Caco-2 (cell line): ENCODE results near the gene TMPRSS6. TPM values are rescaled to one million over a fixed set of nuclear protein-coding genes. Genes with fewer than 3 reads are reported as not detected.

ENCODE experiments used
- BruUV-seq: library from RNA; stranded (reverse); fragments of 400-500 nt; replicated peaks from 2 replicates; lab custom pipeline; 2021; lab: Mats Ljungman, UMichigan
- CTCF ChIA-PET: fragments of 300-600 bp; sonication (Branson Sonifier 250); formaldehyde crosslinking; loops from one replicate; lab custom pipeline; 2022; ENCODE audit warnings: antibody characterized with exemption; lab: Charles Lee
- POLR2A ChIA-PET: fragments of 300-600 bp; sonication (Branson Sonifier 250); formaldehyde crosslinking; loops from one replicate; lab custom pipeline; 2022; ENCODE audit warnings: antibody characterized with exemption; lab: Charles Lee
- DNase-seq, 2 experiments: peaks; one replicate each; pipeline versions ENCODE4 v3.0.0 to v3.0.0-alpha.2; 2020 to 2022
- H3K27me3 ChIP-seq: replicated peaks from 2 replicates; pipeline ENCODE4 v1.6.0; 2011; ENCODE audit warnings: low read length; ENCODE audit not compliant: control insufficient read depth, insufficient read depth
- H3K36me3 ChIP-seq: 2 replicates; pipeline ENCODE4 v1.5.1; 2011; ENCODE audit warnings: low read length; ENCODE audit not compliant: control insufficient read depth, insufficient read depth
- H3K4me1 ChIP-seq: fragments of 250-450 bp; sonication (Bioruptor Pico); 2 replicates; pipeline ENCODE4 v1.5.1; 2020; ENCODE audit warnings: mild to moderate bottlenecking
- H3K4me3 ChIP-seq: 2 replicates; pipeline ENCODE4 v1.5.1; 2011; ENCODE audit warnings: low read depth, mild to moderate bottlenecking, control low read depth, low read length
- H3K9me3 ChIP-seq: fragments of 250-450 bp; sonication (Bioruptor Pico); 2 replicates; pipeline ENCODE4 v1.5.1; 2020; ENCODE audit warnings: mild to moderate bottlenecking, moderate library complexity
- H3K27ac Mint-ChIP-seq: one replicate; pipeline ENCODE4 v1.8.0; 2022; ENCODE audit warnings: mixed read lengths; ENCODE audit not compliant: unreplicated experiment
- H3K27me3 Mint-ChIP-seq: one replicate; pipeline ENCODE4 v1.8.0; 2022; ENCODE audit warnings: mixed read lengths; ENCODE audit not compliant: insufficient read depth, unreplicated experiment
- H3K36me3 Mint-ChIP-seq: one replicate; pipeline ENCODE4 v1.8.0; 2022; ENCODE audit warnings: mild to moderate bottlenecking, mixed read lengths; ENCODE audit not compliant: insufficient read depth, unreplicated experiment
- H3K4me1 Mint-ChIP-seq: one replicate; pipeline ENCODE4 v1.8.0; 2022; ENCODE audit warnings: low read depth, mixed read lengths; ENCODE audit not compliant: unreplicated experiment
- H3K4me3 Mint-ChIP-seq: one replicate; pipeline ENCODE4 v1.8.0; 2022; ENCODE audit warnings: mild to moderate bottlenecking, moderate library complexity, mixed read lengths; ENCODE audit not compliant: unreplicated experiment
- H3K9me3 Mint-ChIP-seq: one replicate; pipeline ENCODE4 v1.8.0; 2022; ENCODE audit warnings: mixed read lengths; ENCODE audit not compliant: unreplicated experiment
- intact Hi-C: fragments of 100-400 bp; cut with micrococcal nuclease; formaldehyde crosslinking; loops from one replicate; pipeline ENCODE4 v1.10.0; 2022; ENCODE audit not compliant: unreplicated experiment
- total RNA-seq: library from RNA; stranded (reverse); gene quantifications from 2 replicates; pipeline ENCODE4 v1.2.3, GENCODE V29; 2022
- TF ChIP-seq, protein P1 (sequence below), 2 experiments: fragments of 200-600 bp in 1 of 2; IDR thresholded peaks; 1 replicate in 1 of 2; 2 replicates in 1 of 2; pipeline versions ENCODE4 v1.5.1 to v1.8.0; 2011 to 2022; ENCODE audit warnings: antibody characterized with exemption in 1 of 2, control low read depth in 1 of 2, inconsistent platforms in 1 of 2, low read depth in 1 of 2, low read length in 1 of 2, mild to moderate bottlenecking in 1 of 2, moderate library complexity in 1 of 2; ENCODE audit not compliant: insufficient read depth in 1 of 2, severe bottlenecking in 1 of 2, unreplicated experiment in 1 of 2

TMPRSS6 gene
- total RNA-seq, 1 experiment from 2014 or later = 1.6 TPM

DNA sequence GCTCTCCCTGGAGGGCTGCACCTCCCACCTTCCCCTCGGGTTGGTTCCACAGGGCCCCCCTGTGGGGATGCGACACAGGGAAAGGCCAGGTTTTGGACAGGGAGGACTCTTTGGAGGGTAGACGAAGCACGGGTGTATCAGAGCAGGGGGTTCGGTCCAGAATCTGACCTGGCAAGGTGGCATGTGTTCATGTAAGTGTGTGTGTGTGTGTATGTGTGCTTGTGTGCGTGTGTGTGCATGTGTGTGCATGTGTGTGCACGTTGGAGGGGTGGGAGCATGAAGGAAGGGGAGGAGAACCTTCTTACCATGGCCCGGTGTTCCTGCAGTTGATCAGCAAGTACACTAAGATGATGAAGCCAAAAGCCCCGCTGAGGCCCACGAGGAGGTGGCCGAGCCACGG, 25.5 kb upstream of the TMPRSS6 start:
- Mint-ChIP-seq H3K4me1 (no peaks in the 10 kb centered on the region), H3K27ac (no peak overlapping the region), H3K27me3 (peaks cover 7% of the 10 kb centered on the region), H3K9me3 (no peaks in the 10 kb centered on the region), H3K36me3 (no peaks in the 10 kb centered on the region), H3K4me3 (no peak overlapping the region)
- ChIA-PET CTCF (no interaction called here), POLR2A (no interaction called here)
- TF ChIP-seq, protein P1, sequence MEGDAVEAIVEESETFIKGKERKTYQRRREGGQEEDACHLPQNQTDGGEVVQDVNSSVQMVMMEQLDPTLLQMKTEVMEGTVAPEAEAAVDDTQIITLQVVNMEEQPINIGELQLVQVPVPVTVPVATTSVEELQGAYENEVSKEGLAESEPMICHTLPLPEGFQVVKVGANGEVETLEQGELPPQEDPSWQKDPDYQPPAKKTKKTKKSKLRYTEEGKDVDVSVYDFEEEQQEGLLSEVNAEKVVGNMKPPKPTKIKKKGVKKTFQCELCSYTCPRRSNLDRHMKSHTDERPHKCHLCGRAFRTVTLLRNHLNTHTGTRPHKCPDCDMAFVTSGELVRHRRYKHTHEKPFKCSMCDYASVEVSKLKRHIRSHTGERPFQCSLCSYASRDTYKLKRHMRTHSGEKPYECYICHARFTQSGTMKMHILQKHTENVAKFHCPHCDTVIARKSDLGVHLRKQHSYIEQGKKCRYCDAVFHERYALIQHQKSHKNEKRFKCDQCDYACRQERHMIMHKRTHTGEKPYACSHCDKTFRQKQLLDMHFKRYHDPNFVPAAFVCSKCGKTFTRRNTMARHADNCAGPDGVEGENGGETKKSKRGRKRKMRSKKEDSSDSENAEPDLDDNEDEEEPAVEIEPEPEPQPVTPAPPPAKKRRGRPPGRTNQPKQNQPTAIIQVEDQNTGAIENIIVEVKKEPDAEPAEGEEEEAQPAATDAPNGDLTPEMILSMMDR (IDR thresholded peaks at IDR 0.05; ENCODE audit: insufficient read depth in 1 of 2, low read depth in 1 of 2, low read length in 1 of 2, severe bottlenecking in 1 of 2, unreplicated experiment in 1 of 2) = no peak
- Histone ChIP-seq H3K4me1 (no peaks in the 10 kb centered on the region), H3K36me3 (no peaks in the 10 kb centered on the region), H3K4me3 (no peak overlapping the region), H3K27me3 (no peaks in the 10 kb centered on the region), H3K9me3 (no peaks in the 10 kb centered on the region)
- no peak for DNase-seq
- intact Hi-C loops = no loop called here
- no TSS peak for BruUV-seq

DNA sequence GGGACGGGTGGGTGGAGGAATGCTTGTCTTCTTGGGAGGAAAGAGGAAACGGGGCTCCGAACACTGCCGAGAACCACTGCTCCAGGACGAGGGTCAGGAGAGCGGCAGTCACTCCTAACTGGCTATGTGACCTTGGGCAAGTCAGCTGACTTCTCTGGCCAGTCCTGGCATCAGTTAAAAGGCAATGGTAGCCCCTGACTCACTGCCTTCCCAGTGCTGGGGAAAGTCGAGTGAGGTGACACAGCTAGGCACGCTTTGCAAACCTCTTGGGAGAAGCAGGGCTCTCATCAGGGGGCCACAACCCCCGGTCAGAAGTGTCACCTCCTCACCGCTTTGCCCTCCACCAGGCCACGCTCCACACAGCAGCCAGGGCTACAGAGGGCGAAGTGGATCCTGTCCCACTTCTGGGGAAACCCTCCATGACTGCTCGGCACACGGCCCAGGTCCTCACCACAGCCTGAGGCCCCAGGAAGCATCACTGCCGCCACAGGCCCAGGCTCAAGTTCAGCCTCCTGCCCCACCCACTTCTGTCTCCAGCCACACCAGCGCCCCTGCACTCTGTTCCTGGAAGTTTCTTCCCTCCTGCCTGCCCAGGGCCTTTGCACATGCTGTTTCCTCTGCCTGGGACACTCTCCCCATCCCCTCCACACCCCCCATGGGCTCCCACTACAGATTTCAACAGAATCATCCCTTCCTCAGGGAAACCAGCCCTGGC, 23.9 kb upstream of the TMPRSS6 start:
- no peaks in the 10 kb centered on the region for H3K27me3 ChIP-seq
- no peaks in the 10 kb centered on the region for H3K36me3 ChIP-seq
- Mint-ChIP-seq H3K36me3 (no peaks in the 10 kb centered on the region), H3K9me3 (no peaks in the 10 kb centered on the region), H3K4me3 (no peak overlapping the region), H3K27me3 (peaks cover 7% of the 10 kb centered on the region), H3K4me1 (no peaks in the 10 kb centered on the region), H3K27ac (no peak overlapping the region)
- no TSS peak for BruUV-seq
- H3K4me1 ChIP-seq = no peaks in the 10 kb centered on the region
- H3K4me3 ChIP-seq = no peak overlapping the region
- TF ChIP-seq, protein P1 (IDR thresholded peaks at IDR 0.05; ENCODE audit: insufficient read depth in 1 of 2, low read depth in 1 of 2, low read length in 1 of 2, severe bottlenecking in 1 of 2, unreplicated experiment in 1 of 2) = no peak
- intact Hi-C loops = no loop called here
- ChIA-PET POLR2A (no interaction called here), CTCF (no interaction called here)
- DNase-seq = no peak
- H3K9me3 ChIP-seq = no peaks in the 10 kb centered on the region

DNA sequence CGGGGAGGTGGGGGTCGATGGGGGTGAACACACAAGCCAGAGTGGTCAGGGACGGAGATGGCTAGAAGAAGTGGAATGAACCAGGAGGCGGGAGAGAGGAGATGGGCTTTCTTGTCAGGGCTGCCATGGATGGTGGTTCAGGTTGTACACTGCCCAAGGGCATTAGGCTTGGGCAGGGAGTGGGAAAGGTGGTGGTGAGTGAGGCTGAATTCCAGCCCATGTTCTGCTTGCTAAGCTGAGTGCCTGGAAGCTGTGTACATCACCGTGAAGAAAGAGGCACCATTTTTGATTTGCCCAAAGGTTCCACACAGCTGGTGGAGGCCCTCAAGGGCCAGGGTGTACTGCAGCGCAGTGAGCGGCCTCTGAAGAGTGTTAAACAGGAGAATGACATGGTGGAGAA, 23.3 kb upstream of the TMPRSS6 start:
- TF ChIP-seq, protein P1 (IDR thresholded peaks at IDR 0.05; ENCODE audit: insufficient read depth in 1 of 2, low read depth in 1 of 2, low read length in 1 of 2, severe bottlenecking in 1 of 2, unreplicated experiment in 1 of 2) = no peak
- Histone ChIP-seq H3K4me3 (no peak overlapping the region), H3K4me1 (no peaks in the 10 kb centered on the region), H3K27me3 (no peaks in the 10 kb centered on the region), H3K36me3 (no peaks in the 10 kb centered on the region), H3K9me3 (no peaks in the 10 kb centered on the region)
- no peak overlapping the region for H3K4me3 Mint-ChIP-seq
- intact Hi-C loops = no loop called here
- no TSS peak for BruUV-seq
- DNase-seq = no peak
- ChIA-PET CTCF (interaction anchor here (0.7 kb wide), 1 partner anchor 65 kb away, joined by 4 read pairs; no protein-coding TSS in a partner anchor), POLR2A (no interaction called here)
- H3K9me3 Mint-ChIP-seq = no peaks in the 10 kb centered on the region
- no peaks in the 10 kb centered on the region for H3K4me1 Mint-ChIP-seq
- H3K27me3 Mint-ChIP-seq = peaks cover 7% of the 10 kb centered on the region
- no peak overlapping the region for H3K27ac Mint-ChIP-seq
- H3K36me3 Mint-ChIP-seq = no peaks in the 10 kb centered on the region
